Gastroesophageal sphincter (tissue), 3 donors: ENCODE measurements around the gene COTL1.

ENCODE experiments used
- CTCF ChIP-seq, 4 experiments: fragments of 200-600 bp in 2 of 4; fragments of 450-650 bp in 2 of 4; sonication (generic) in 1 of 4; IDR thresholded peaks; one replicate each; pipeline ENCODE4 v1.5.1; 2017 to 2019; ENCODE audit warnings: antibody characterized with exemption in 4 of 4, mild to moderate bottlenecking in 2 of 4, moderate library complexity in 2 of 4
- EP300 ChIP-seq: sonication (generic); formaldehyde crosslinking; IDR thresholded peaks from one replicate; pipeline ENCODE4 v1.6.1; 2017; ENCODE audit warnings: antibody characterized with exemption, mild to moderate bottlenecking
- POLR2A ChIP-seq, 2 donors: fragments of 450-650 bp; IDR thresholded peaks; one replicate each; pipeline ENCODE4 v1.6.1; 2017; ENCODE audit warnings: antibody characterized with exemption in 2 of 2, mild to moderate bottlenecking in 2 of 2, moderate library complexity in 1 of 2
- POLR2AphosphoS5 ChIP-seq: sonication (generic); formaldehyde crosslinking; IDR thresholded peaks from one replicate; pipeline ENCODE4 v1.6.1; 2017; ENCODE audit warnings: antibody characterized with exemption

GRCh38 chr16:84640145-84640544 lies 22.3 kb upstream of the COTL1 start:
- no peak for TF ChIP-seq POLR2A (IDR thresholded peaks at IDR 0.05)
- no peak for TF ChIP-seq CTCF (IDR thresholded peaks at IDR 0.05)
- no peak for TF ChIP-seq POLR2AphosphoS5
- no peak for TF ChIP-seq EP300
